ENCODE measurements around the gene VPS37C. TPM values are rescaled to one million over a fixed set of nuclear protein-coding genes. Genes with fewer than 3 reads are reported as not detected.

VPS37C gene
- total and polyA plus RNA-seq, 2 of the 13 experiments (the other 11 are each of a cell fraction or from before 2014, with no cell fraction given): 7.5 to 8.8 TPM

DNA sequence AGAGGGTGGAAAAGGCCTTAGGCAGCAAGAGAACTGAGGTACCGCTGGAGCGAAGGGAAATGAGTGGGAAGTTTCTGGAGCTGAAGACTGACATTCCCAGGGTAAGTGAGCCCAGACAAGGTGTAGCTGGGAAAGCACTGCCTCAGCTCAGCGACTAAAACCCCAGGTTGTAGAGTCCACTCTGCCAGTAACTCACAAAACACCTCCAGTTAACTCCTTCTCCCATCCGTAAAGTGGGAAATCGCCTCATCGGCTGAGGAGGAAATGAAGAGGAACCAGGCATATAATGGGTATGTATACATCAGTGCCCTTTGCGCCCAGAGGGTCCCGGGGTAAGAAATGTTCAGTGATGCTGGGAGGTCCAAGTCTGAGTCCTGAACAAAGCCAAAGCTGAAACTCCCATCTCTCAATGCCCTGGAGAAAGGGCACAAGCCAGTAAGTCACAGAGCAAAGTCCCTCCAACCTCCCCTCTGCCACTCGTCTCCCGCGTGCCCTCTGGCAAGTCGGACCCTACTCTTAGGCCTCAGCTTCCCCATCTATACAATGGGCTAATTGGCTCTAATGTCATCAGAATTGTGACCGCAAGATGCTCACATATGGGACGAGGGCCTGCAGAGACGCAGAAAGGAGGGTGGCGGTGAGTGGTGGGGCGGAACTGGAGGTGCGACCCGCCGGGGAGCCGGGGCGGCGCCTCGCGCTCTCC, 588 bp downstream of the VPS37C start (continued):
- TF ChIP-seq, protein P1, sequence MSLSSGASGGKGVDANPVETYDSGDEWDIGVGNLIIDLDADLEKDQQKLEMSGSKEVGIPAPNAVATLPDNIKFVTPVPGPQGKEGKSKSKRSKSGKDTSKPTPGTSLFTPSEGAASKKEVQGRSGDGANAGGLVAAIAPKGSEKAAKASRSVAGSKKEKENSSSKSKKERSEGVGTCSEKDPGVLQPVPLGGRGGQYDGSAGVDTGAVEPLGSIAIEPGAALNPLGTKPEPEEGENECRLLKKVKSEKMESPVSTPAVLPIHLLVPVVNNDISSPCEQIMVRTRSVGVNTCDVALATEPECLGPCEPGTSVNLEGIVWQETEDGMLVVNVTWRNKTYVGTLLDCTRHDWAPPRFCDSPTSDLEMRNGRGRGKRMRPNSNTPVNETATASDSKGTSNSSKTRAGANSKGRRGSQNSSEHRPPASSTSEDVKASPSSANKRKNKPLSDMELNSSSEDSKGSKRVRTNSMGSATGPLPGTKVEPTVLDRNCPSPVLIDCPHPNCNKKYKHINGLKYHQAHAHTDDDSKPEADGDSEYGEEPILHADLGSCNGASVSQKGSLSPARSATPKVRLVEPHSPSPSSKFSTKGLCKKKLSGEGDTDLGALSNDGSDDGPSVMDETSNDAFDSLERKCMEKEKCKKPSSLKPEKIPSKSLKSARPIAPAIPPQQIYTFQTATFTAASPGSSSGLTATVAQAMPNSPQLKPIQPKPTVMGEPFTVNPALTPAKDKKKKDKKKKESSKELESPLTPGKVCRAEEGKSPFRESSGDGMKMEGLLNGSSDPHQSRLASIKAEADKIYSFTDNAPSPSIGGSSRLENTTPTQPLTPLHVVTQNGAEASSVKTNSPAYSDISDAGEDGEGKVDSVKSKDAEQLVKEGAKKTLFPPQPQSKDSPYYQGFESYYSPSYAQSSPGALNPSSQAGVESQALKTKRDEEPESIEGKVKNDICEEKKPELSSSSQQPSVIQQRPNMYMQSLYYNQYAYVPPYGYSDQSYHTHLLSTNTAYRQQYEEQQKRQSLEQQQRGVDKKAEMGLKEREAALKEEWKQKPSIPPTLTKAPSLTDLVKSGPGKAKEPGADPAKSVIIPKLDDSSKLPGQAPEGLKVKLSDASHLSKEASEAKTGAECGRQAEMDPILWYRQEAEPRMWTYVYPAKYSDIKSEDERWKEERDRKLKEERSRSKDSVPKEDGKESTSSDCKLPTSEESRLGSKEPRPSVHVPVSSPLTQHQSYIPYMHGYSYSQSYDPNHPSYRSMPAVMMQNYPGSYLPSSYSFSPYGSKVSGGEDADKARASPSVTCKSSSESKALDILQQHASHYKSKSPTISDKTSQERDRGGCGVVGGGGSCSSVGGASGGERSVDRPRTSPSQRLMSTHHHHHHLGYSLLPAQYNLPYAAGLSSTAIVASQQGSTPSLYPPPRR (CRISPR knock-in tag; IDR thresholded peaks at IDR 0.05; ENCODE audit: borderline replicate concordance): no peak
- TF ChIP-seq KLF13 (CRISPR knock-in tag; IDR thresholded peaks at IDR 0.05): no peak
- no peak for TF ChIP-seq ZMAT3 (CRISPR knock-in tag; conservative IDR thresholded peaks at IDR 0.05)
- no peak for TF ChIP-seq ZNF207 (IDR thresholded peaks at IDR 0.05; ENCODE audit: borderline replicate concordance)
- TF ChIP-seq ZNF558 (CRISPR knock-in tag; IDR thresholded peaks at IDR 0.05; ENCODE audit: borderline replicate concordance): 0 out of 2 replicates have a peak, but pooled peaks have one; percentile 6
- no peak for TF ChIP-seq TEAD2 (CRISPR knock-in tag; IDR thresholded peaks at IDR 0.05)
- TF ChIP-seq ZNF17 (CRISPR knock-in tag; IDR thresholded peaks at IDR 0.05): no peak
- no peak for TF ChIP-seq WIZ (CRISPR knock-in tag; IDR thresholded peaks at IDR 0.05)
- peak; percentile 23; the same call in 1 of the 2 replicates for TF ChIP-seq ZNF605 (CRISPR knock-in tag; IDR thresholded peaks at IDR 0.05)
- no peak for TF ChIP-seq MYC (CRISPR knock-in tag; IDR thresholded peaks at IDR 0.05; ENCODE audit: borderline replicate concordance)
- 0 out of 2 replicates have a peak, but pooled peaks have one; percentile 8 for TF ChIP-seq FOXC1 (CRISPR knock-in tag; IDR thresholded peaks at IDR 0.05; ENCODE audit: borderline replicate concordance)
- peak; percentile 93 for TF ChIP-seq CBX1 (IDR thresholded peaks at IDR 0.05; ENCODE audit: low read depth)
- no peak for TF ChIP-seq ZFP36L2 (CRISPR knock-in tag; IDR thresholded peaks at IDR 0.05)
- TF ChIP-seq, protein P2, sequence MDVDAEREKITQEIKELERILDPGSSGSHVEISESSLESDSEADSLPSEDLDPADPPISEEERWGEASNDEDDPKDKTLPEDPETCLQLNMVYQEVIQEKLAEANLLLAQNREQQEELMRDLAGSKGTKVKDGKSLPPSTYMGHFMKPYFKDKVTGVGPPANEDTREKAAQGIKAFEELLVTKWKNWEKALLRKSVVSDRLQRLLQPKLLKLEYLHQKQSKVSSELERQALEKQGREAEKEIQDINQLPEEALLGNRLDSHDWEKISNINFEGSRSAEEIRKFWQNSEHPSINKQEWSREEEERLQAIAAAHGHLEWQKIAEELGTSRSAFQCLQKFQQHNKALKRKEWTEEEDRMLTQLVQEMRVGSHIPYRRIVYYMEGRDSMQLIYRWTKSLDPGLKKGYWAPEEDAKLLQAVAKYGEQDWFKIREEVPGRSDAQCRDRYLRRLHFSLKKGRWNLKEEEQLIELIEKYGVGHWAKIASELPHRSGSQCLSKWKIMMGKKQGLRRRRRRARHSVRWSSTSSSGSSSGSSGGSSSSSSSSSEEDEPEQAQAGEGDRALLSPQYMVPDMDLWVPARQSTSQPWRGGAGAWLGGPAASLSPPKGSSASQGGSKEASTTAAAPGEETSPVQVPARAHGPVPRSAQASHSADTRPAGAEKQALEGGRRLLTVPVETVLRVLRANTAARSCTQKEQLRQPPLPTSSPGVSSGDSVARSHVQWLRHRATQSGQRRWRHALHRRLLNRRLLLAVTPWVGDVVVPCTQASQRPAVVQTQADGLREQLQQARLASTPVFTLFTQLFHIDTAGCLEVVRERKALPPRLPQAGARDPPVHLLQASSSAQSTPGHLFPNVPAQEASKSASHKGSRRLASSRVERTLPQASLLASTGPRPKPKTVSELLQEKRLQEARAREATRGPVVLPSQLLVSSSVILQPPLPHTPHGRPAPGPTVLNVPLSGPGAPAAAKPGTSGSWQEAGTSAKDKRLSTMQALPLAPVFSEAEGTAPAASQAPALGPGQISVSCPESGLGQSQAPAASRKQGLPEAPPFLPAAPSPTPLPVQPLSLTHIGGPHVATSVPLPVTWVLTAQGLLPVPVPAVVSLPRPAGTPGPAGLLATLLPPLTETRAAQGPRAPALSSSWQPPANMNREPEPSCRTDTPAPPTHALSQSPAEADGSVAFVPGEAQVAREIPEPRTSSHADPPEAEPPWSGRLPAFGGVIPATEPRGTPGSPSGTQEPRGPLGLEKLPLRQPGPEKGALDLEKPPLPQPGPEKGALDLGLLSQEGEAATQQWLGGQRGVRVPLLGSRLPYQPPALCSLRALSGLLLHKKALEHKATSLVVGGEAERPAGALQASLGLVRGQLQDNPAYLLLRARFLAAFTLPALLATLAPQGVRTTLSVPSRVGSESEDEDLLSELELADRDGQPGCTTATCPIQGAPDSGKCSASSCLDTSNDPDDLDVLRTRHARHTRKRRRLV (CRISPR knock-in tag; IDR thresholded peaks at IDR 0.05): no peak
- TF ChIP-seq, protein P3, sequence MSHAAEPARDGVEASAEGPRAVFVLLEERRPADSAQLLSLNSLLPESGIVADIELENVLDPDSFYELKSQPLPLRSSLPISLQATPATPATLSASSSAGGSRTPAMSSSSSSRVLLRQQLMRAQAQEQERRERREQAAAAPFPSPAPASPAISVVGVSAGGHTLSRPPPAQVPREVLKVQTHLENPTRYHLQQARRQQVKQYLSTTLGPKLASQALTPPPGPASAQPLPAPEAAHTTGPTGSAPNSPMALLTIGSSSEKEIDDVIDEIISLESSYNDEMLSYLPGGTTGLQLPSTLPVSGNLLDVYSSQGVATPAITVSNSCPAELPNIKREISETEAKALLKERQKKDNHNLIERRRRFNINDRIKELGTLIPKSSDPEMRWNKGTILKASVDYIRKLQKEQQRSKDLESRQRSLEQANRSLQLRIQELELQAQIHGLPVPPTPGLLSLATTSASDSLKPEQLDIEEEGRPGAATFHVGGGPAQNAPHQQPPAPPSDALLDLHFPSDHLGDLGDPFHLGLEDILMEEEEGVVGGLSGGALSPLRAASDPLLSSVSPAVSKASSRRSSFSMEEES (CRISPR knock-in tag; IDR thresholded peaks at IDR 0.05): 0 out of 2 replicates have a peak, but pooled peaks have one; percentile 9
- TF ChIP-seq MEIS2 (CRISPR knock-in tag; IDR thresholded peaks at IDR 0.05): no peak
- TF ChIP-seq KDM3A (CRISPR knock-in tag; IDR thresholded peaks at IDR 0.05; ENCODE audit: low read depth): no peak
- no peak for TF ChIP-seq ZNF256 (CRISPR knock-in tag; conservative IDR thresholded peaks at IDR 0.05)
- no peak for TF ChIP-seq SPEN (CRISPR knock-in tag; IDR thresholded peaks at IDR 0.05; ENCODE audit: low read depth)

Measured in HepG2 (cell line).